ENCODE results near the gene KLRB1. TPM values are rescaled to one million over a fixed set of nuclear protein-coding genes. Genes with fewer than 3 reads are reported as not detected.
"Not testable (repeated sequence)": the region's sequence is repeated elsewhere in the genome, so short reads cannot be mapped to it uniquely, and the experiment has no call there.

The KLRB1 gene
- total RNA-seq, 1 donor from 2014 or later: not detected

DNA sequence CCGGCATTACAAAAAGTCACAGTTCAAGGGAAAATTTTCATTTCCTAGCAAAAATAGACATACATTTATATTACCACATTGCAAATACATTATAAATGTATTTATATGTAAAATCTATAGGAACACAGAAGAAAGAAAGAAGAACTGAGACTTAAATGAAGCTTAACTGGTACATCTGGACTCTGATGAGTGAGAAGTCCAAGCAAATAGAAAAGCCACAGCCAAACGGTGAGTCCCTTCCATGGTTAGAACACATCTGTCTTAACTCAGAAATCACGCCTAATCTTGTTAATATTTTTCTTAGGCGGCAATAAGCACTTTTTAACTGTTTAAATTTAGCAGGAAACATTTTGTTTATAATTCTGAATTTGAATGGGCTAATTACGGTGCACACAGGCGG, 9.4 kb upstream of the KLRB1 start:
- TF ChIP-seq, protein P1, sequence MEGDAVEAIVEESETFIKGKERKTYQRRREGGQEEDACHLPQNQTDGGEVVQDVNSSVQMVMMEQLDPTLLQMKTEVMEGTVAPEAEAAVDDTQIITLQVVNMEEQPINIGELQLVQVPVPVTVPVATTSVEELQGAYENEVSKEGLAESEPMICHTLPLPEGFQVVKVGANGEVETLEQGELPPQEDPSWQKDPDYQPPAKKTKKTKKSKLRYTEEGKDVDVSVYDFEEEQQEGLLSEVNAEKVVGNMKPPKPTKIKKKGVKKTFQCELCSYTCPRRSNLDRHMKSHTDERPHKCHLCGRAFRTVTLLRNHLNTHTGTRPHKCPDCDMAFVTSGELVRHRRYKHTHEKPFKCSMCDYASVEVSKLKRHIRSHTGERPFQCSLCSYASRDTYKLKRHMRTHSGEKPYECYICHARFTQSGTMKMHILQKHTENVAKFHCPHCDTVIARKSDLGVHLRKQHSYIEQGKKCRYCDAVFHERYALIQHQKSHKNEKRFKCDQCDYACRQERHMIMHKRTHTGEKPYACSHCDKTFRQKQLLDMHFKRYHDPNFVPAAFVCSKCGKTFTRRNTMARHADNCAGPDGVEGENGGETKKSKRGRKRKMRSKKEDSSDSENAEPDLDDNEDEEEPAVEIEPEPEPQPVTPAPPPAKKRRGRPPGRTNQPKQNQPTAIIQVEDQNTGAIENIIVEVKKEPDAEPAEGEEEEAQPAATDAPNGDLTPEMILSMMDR (IDR thresholded peaks at IDR 0.05): no peak

GRCh38 chr12:9615420-9616136, 7.9 kb upstream of the KLRB1 start:
- Mint-ChIP-seq H3K27ac (ENCODE audit: unreplicated experiment) (no peak overlapping the region), H3K36me3 (ENCODE audit: low read depth) (peaks cover 4% of the 10 kb centered on the region), H3K4me1 (ENCODE audit: low read depth) (no peaks in the 10 kb centered on the region), H3K9me3 (ENCODE audit: low read depth) (peaks cover 19% of the 10 kb centered on the region), H3K27me3 (ENCODE audit: low read depth) (peaks cover 2% of the 10 kb centered on the region), H3K4me3 (ENCODE audit: unreplicated experiment) (no peak overlapping the region)
- no peak for DNase-seq (ENCODE audit: low spot score)
- TF ChIP-seq, protein P1 (IDR thresholded peaks at IDR 0.05): no peak

More for the DNA sequence above, 9.4 kb upstream of the KLRB1 start:
- no peak for DNase-seq (ENCODE audit: low spot score)
- peaks cover 12% of the 10 kb centered on the region for H3K9me3 Mint-ChIP-seq (ENCODE audit: low read depth)
- no peaks in the 10 kb centered on the region for H3K4me1 Mint-ChIP-seq (ENCODE audit: low read depth)
- H3K4me3 Mint-ChIP-seq (ENCODE audit: unreplicated experiment): no peak overlapping the region
- no peaks in the 10 kb centered on the region for H3K36me3 Mint-ChIP-seq (ENCODE audit: low read depth)
- peaks cover 2% of the 10 kb centered on the region for H3K27me3 Mint-ChIP-seq (ENCODE audit: low read depth)
- no peak overlapping the region for H3K27ac Mint-ChIP-seq (ENCODE audit: unreplicated experiment)

DNA sequence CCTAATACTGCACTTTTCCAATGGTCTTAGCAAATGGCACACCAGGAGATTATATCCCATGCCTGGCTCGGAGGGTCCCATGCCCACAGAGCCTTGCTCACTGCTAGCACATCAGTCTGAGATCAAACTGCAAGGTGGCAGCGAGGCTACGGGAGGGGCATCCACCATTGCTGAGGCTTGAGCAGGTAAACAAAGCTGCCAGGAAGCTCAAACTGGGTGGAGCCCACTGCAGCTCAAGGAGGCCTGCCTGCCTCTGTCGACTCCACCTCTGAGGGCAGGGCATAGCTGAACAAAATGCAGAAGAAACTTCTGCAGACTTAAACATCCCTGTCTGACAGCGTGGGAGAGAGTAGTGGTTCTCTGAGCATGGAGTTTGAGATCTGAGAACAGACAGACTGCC, 2.9 kb upstream of the KLRB1 start:
- not testable (repeated sequence) for H3K36me3 Mint-ChIP-seq (ENCODE audit: low read depth); H3K4me3 Mint-ChIP-seq (ENCODE audit: unreplicated experiment); H3K27ac Mint-ChIP-seq (ENCODE audit: unreplicated experiment); H3K4me1 Mint-ChIP-seq (ENCODE audit: low read depth); DNase-seq (ENCODE audit: low spot score); H3K27me3 Mint-ChIP-seq (ENCODE audit: low read depth)
- H3K9me3 Mint-ChIP-seq (ENCODE audit: low read depth): peaks cover 11% of the 10 kb centered on the region

GRCh38 chr12:9606736-9607372, 862 bp downstream of the KLRB1 start:
- peaks cover 4% of the 10 kb centered on the region for H3K36me3 Mint-ChIP-seq (ENCODE audit: low read depth)
- no peaks in the 10 kb centered on the region for H3K4me1 Mint-ChIP-seq (ENCODE audit: low read depth)
- H3K4me3 Mint-ChIP-seq (ENCODE audit: unreplicated experiment): no peak overlapping the region
- H3K27me3 Mint-ChIP-seq (ENCODE audit: low read depth): no peaks in the 10 kb centered on the region
- H3K9me3 Mint-ChIP-seq (ENCODE audit: low read depth): peaks cover 11% of the 10 kb centered on the region
- TF ChIP-seq, protein P1 (IDR thresholded peaks at IDR 0.05): no peak
- no peak for DNase-seq (ENCODE audit: low spot score)
- H3K27ac Mint-ChIP-seq (ENCODE audit: unreplicated experiment): no peak overlapping the region

DNA sequence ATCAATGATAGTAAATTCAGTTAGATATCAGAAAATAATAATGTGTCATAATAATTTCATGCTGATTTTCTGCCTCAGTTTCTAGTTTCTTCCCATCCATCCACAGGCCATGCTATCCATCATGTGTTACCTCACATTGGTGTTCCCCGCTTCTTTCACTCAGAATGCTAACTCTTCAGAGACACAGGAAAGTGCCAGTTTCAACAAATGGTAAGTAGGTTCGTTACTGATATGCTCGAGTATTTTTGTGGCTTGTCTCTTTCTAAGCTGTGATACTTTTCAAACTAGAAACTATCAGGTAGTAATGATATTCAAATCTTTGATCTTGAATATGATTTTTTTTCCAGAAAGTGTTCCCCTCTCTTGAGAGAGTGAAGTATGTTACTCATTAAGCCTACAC, 1.5 kb downstream of the KLRB1 start:
- H3K4me3 Mint-ChIP-seq (ENCODE audit: unreplicated experiment): no peak overlapping the region
- peaks cover 5% of the 10 kb centered on the region for H3K9me3 Mint-ChIP-seq (ENCODE audit: low read depth)
- TF ChIP-seq, protein P1 (IDR thresholded peaks at IDR 0.05): no peak
- H3K4me1 Mint-ChIP-seq (ENCODE audit: low read depth): no peaks in the 10 kb centered on the region
- H3K27me3 Mint-ChIP-seq (ENCODE audit: low read depth): no peaks in the 10 kb centered on the region
- no peak for DNase-seq (ENCODE audit: low spot score)
- no peaks in the 10 kb centered on the region for H3K36me3 Mint-ChIP-seq (ENCODE audit: low read depth)
- no peak overlapping the region for H3K27ac Mint-ChIP-seq (ENCODE audit: unreplicated experiment)
